ENCODE measurements around the gene AUTS2. TPM values are rescaled to one million over a fixed set of nuclear protein-coding genes. Genes with fewer than 3 reads are reported as not detected.

The AUTS2 gene
- polyA plus RNA-seq, 1 donor (not counting 4 experiments of a cell fraction or from before 2014, with no cell fraction given) = 4.7 TPM

GRCh38 chr7:70460071-70460470 is 861.8 kb downstream of the AUTS2 start:
- Histone ChIP-seq H3K36me3 (ENCODE audit: control insufficient read depth in 2 of 2, extremely low read depth in 1 of 2, insufficient read depth in 2 of 2, low read length in 2 of 2) (no peaks in the 10 kb centered on the region), H3K4me1 (ENCODE audit: control insufficient read depth, extremely low read depth, insufficient read depth, low read length) (peaks cover 3% of the 10 kb centered on the region), H3K9me3 (ENCODE audit: control insufficient read depth, low read depth, low read length) (no peaks in the 10 kb centered on the region), H3K27me3 (ENCODE audit: control insufficient read depth, extremely low read depth, insufficient read depth, low read length) (no peaks in the 10 kb centered on the region), H3K9ac (ENCODE audit: control insufficient read depth, extremely low read depth, insufficient read depth, low read length) (no peak overlapping the region), H2AFZ (ENCODE audit: control insufficient read depth, low read length) (no peak overlapping the region), H4K20me1 (ENCODE audit: control insufficient read depth, extremely low read depth, insufficient read depth, low read length) (no peaks in the 10 kb centered on the region), H3K9me1 (ENCODE audit: control insufficient read depth, extremely low read depth, insufficient read depth, low read length) (no peaks in the 10 kb centered on the region), H3K27ac (ENCODE audit: control insufficient read depth, insufficient read depth, low read length) (no peak overlapping the region), H3K4me3 (ENCODE audit: control insufficient read depth in 2 of 3, extremely low read depth in 1 of 3, insufficient read depth in 2 of 3, low read depth in 1 of 3, low read length in 3 of 3) (no peak overlapping the region), H3K4me2 (ENCODE audit: control insufficient read depth, extremely low read depth, insufficient read depth, low read depth, low read length) (no peak overlapping the region), H3K79me2 (ENCODE audit: control insufficient read depth, insufficient read depth, low read length) (no peaks in the 10 kb centered on the region)
- no peak for TF ChIP-seq EZH2 (IDR thresholded peaks at IDR 0.05; ENCODE audit: low read length)
- TF ChIP-seq CTCF (optimal IDR thresholded peaks at IDR 0.05 in 1 of 3, IDR thresholded peaks at IDR 0.05 in 1 of 3, conservative IDR thresholded peaks at IDR 0.05 in 1 of 3; ENCODE audit: extremely low read depth in 1 of 3, insufficient read depth in 2 of 3, low read length in 3 of 3) = no peak
- FAIRE-seq (no peak), DNase-seq (ENCODE audit: low read depth, low spot score) (no peak)
- dilution Hi-C loops (cut with MboI; ENCODE audit: extremely low pct_ligation_motif_present, low sequenced_read_pairs) = no loop called here

GRCh38 chr7:70460562-70460961 is 862.3 kb downstream of the AUTS2 start:
- Histone ChIP-seq H3K27ac (ENCODE audit: control insufficient read depth, insufficient read depth, low read length) (no peak overlapping the region), H2AFZ (ENCODE audit: control insufficient read depth, low read length) (no peak overlapping the region), H3K27me3 (ENCODE audit: control insufficient read depth, extremely low read depth, insufficient read depth, low read length) (no peaks in the 10 kb centered on the region), H3K4me2 (ENCODE audit: control insufficient read depth, extremely low read depth, insufficient read depth, low read depth, low read length) (no peak overlapping the region), H3K9ac (ENCODE audit: control insufficient read depth, extremely low read depth, insufficient read depth, low read length) (no peak overlapping the region), H3K9me1 (ENCODE audit: control insufficient read depth, extremely low read depth, insufficient read depth, low read length) (no peaks in the 10 kb centered on the region), H3K36me3 (ENCODE audit: control insufficient read depth in 2 of 2, extremely low read depth in 1 of 2, insufficient read depth in 2 of 2, low read length in 2 of 2) (no peaks in the 10 kb centered on the region), H4K20me1 (ENCODE audit: control insufficient read depth, extremely low read depth, insufficient read depth, low read length) (no peaks in the 10 kb centered on the region), H3K9me3 (ENCODE audit: control insufficient read depth, low read depth, low read length) (no peaks in the 10 kb centered on the region), H3K4me3 (ENCODE audit: control insufficient read depth in 2 of 3, extremely low read depth in 1 of 3, insufficient read depth in 2 of 3, low read depth in 1 of 3, low read length in 3 of 3) (no peak overlapping the region), H3K79me2 (ENCODE audit: control insufficient read depth, insufficient read depth, low read length) (no peaks in the 10 kb centered on the region), H3K4me1 (ENCODE audit: control insufficient read depth, extremely low read depth, insufficient read depth, low read length) (peaks cover 3% of the 10 kb centered on the region)
- no peak for TF ChIP-seq CTCF (optimal IDR thresholded peaks at IDR 0.05 in 1 of 3, IDR thresholded peaks at IDR 0.05 in 1 of 3, conservative IDR thresholded peaks at IDR 0.05 in 1 of 3; ENCODE audit: extremely low read depth in 1 of 3, insufficient read depth in 2 of 3, low read length in 3 of 3)
- no peak for TF ChIP-seq EZH2 (IDR thresholded peaks at IDR 0.05; ENCODE audit: low read length)
- dilution Hi-C loops (cut with MboI; ENCODE audit: extremely low pct_ligation_motif_present, low sequenced_read_pairs) = no loop called here
- FAIRE-seq (no peak), DNase-seq (ENCODE audit: low read depth, low spot score) (no peak)
